Activated T-cell treated with anti-CD3 and anti-CD28 coated beads, Interleukin-2, amount 50 U/mL, for 72 hours (primary cell): ENCODE results near the gene DCAF15. TPM values are rescaled to one million over a fixed set of nuclear protein-coding genes. Genes with fewer than 3 reads are reported as not detected.

Experiments
- ATAC-seq, 2 donors: fragments of 150-1000 bp; cut with Tn5 transposase; replicated peaks in 1 of 2; 2 replicates each; pipeline ENCODE4 v1.10.0; 2021; ENCODE audit warnings: moderate library complexity in 2 of 2, mild to moderate bottlenecking in 1 of 2
- DNase-seq, 2 donors: peaks; one replicate each; pipeline ENCODE4 v3.0.0; 2021 to 2022; ENCODE audit warnings: mixed read lengths in 1 of 2
- H3K27ac Mint-ChIP-seq: one replicate; pipeline ENCODE4 v1.8.0; 2022; ENCODE audit warnings: mild to moderate bottlenecking, moderate library complexity, mixed read lengths
- H3K27me3 Mint-ChIP-seq: one replicate; pipeline ENCODE4 v1.8.0; 2022; ENCODE audit warnings: low read depth, mixed read lengths
- H3K36me3 Mint-ChIP-seq, 2 donors: one replicate each; pipeline ENCODE4 v1.8.0; 2022; ENCODE audit warnings: mixed read lengths in 2 of 2, mild to moderate bottlenecking in 1 of 2; ENCODE audit not compliant: insufficient read depth in 2 of 2
- H3K4me1 Mint-ChIP-seq: one replicate; pipeline ENCODE4 v1.8.0; 2022; ENCODE audit warnings: low read depth, mixed read lengths
- H3K4me3 Mint-ChIP-seq, 2 donors: one replicate each; pipeline ENCODE4 v1.8.0; 2022; ENCODE audit warnings: mild to moderate bottlenecking in 2 of 2, mixed read lengths in 2 of 2, moderate library complexity in 2 of 2
- H3K9me3 Mint-ChIP-seq, 2 donors: one replicate each; pipeline ENCODE4 v1.8.0; 2022; ENCODE audit warnings: mixed read lengths in 2 of 2
- total RNA-seq, 2 donors: library from RNA; stranded (reverse); gene quantifications; one replicate each; pipeline ENCODE4 v1.2.3, GENCODE V29; 2022

Gene DCAF15
- total RNA-seq, 2 donors from 2014 or later: 62.9 to 79.8 TPM

DNA sequence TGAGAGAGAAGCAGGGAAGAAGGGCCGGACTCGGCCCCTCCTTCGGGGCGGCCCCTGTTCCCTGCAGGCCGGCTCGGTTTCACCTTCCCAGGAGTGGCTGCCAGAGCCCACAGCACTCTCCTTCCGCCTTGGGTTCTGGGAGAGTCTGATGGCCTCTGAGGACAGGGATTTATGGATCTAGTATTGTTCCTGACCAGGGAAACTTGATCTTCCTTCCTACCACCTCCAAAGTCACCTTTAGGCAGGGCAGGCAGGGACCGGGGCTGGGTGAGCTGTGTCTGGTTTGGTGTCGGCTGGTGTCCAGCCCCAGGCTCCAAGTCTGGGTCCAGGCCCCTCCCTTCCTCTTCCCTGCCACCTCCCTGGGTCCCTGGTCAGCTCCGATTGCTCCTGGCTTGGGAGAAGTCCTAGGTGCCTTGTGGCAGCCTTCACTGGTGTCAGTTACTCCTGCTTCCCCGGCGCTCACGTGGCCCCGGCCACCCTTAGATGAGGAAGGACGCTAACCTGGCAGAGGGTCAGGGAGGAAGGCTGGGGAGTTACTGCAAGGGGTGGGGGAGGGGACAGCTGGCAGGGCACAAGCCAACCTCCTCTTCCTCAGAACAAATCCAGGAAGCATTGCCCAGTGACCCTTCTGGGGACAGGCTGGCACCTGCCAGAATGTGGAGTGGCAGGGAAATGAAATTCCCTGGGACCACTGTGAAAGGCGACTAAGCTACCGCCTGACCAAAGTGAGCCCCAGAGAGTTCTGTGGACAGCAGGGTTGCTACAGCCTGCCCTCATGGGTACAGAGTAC is 35.0 kb downstream of the DCAF15 start:
- ATAC-seq (no peak), DNase-seq (no peak)
- H3K27ac Mint-ChIP-seq: peak overlapping the region; percentile 98
- H3K9me3 Mint-ChIP-seq: no peaks in the 10 kb centered on the region
- peaks cover 2 to 9% of the 10 kb centered on the region in 2 donors for H3K36me3 Mint-ChIP-seq
- H3K27me3 Mint-ChIP-seq: no peaks in the 10 kb centered on the region
- peaks cover 52% of the 10 kb centered on the region for H3K4me1 Mint-ChIP-seq
- H3K4me3 Mint-ChIP-seq: peak overlapping the region; percentile 80 to 88

DNA sequence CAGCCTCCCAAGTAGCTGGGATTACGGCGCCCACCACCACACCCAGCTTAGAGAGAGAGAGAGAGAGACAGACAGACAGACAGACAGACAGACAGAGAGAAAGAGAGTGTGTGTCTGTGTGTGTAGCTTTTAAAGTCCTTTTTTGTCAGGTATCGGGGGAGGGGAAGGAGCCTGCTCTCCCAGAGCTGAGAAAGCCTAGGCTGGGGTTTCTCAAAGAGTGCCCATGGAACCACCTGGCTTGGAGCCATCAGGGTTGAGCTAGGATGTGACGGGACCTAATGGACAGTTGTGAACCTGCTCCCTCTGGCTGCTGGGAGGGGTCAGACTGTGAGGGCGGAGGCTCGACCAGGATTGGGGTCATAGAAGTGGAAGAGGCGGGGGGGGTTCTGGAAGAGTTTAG is 37.2 kb downstream of the DCAF15 start:
- DNase-seq (no peak), ATAC-seq (no peak)
- Mint-ChIP-seq H3K27ac (peak overlapping the region; percentile 63), H3K4me1 (peaks cover 51% of the 10 kb centered on the region), H3K36me3 (peaks cover 2 to 9% of the 10 kb centered on the region in 2 donors), H3K4me3 (no peak overlapping the region), H3K9me3 (no peaks in the 10 kb centered on the region), H3K27me3 (no peaks in the 10 kb centered on the region)

- peaks cover 45% of the 10 kb centered on the region for H3K4me1 Mint-ChIP-seq
- H3K4me3 Mint-ChIP-seq: no peak overlapping the region
- ATAC-seq (no peak), DNase-seq (no peak)
- H3K27me3 Mint-ChIP-seq: no peaks in the 10 kb centered on the region
- no peaks in the 10 kb centered on the region for H3K9me3 Mint-ChIP-seq
- H3K27ac Mint-ChIP-seq: peak overlapping the region; percentile 20
- peaks cover 2 to 9% of the 10 kb centered on the region in 2 donors for H3K36me3 Mint-ChIP-seq
Measured at GRCh38 chr19:13990085-13990484, 37.8 kb downstream of the DCAF15 start.

GRCh38 chr19:13992025-13992424 is 39.7 kb downstream of the DCAF15 start:
- no peak for ATAC-seq
- Mint-ChIP-seq H3K27ac (no peak overlapping the region), H3K9me3 (no peaks in the 10 kb centered on the region), H3K4me1 (peaks cover 26% of the 10 kb centered on the region), H3K27me3 (no peaks in the 10 kb centered on the region), H3K36me3 (peaks cover 2 to 9% of the 10 kb centered on the region in 2 donors), H3K4me3 (no peak overlapping the region)
- DNase-seq: no peak

- Mint-ChIP-seq H3K27ac (no peak overlapping the region), H3K36me3 (peaks cover 3 to 8% of the 10 kb centered on the region in 2 donors), H3K27me3 (no peaks in the 10 kb centered on the region), H3K4me1 (peaks cover 9% of the 10 kb centered on the region), H3K4me3 (no peak overlapping the region), H3K9me3 (no peaks in the 10 kb centered on the region)
- no peak for DNase-seq
- ATAC-seq: no peak
Measured at GRCh38 chr19:13993590-13994300, 41.4 kb downstream of the DCAF15 start.

- DNase-seq (no peak), ATAC-seq (no peak)
- no peak overlapping the region for H3K4me3 Mint-ChIP-seq
- H3K27me3 Mint-ChIP-seq: no peaks in the 10 kb centered on the region
- no peaks in the 10 kb centered on the region for H3K9me3 Mint-ChIP-seq
- no peak overlapping the region for H3K27ac Mint-ChIP-seq
- H3K4me1 Mint-ChIP-seq: no peaks in the 10 kb centered on the region
- H3K36me3 Mint-ChIP-seq: peaks cover 6 to 16% of the 10 kb centered on the region in 2 donors
Measured at GRCh38 chr19:13995017-13995728, 42.9 kb downstream of the DCAF15 start.

- no peak for ATAC-seq
- Mint-ChIP-seq H3K9me3 (no peaks in the 10 kb centered on the region), H3K36me3 (peaks cover 10 to 16% of the 10 kb centered on the region in 2 donors), H3K4me1 (peaks cover 8% of the 10 kb centered on the region), H3K27ac (no peak overlapping the region), H3K4me3 (no peak overlapping the region), H3K27me3 (no peaks in the 10 kb centered on the region)
- no peak for DNase-seq
Measured at GRCh38 chr19:13995878-13996765, 43.8 kb downstream of the DCAF15 start.

GRCh38 chr19:13996928-13997630 is 44.8 kb downstream of the DCAF15 start:
- Mint-ChIP-seq H3K27me3 (no peaks in the 10 kb centered on the region), H3K27ac (no peak overlapping the region), H3K36me3 (peaks cover 10 to 16% of the 10 kb centered on the region in 2 donors), H3K4me1 (peaks cover 17% of the 10 kb centered on the region), H3K9me3 (no peaks in the 10 kb centered on the region), H3K4me3 (no peak overlapping the region)
- ATAC-seq (no peak), DNase-seq (no peak)

DNA sequence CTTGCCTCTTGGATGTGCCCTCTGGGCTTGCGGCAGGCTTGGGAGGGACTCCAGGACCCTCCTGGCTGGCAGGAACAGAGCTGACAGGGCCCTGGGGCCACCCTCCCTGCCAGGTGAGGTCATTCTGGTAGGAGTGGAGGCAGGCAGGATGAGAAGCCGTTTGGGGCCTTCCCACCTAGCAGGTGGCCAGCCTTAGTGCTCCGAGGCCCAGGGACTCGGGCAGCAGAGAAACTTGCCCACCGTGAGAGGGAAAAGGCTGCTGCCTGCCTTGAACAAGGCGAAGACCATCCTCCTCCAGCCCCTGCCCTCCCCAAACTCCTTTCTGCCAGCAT is 45.3 kb downstream of the DCAF15 start:
- Mint-ChIP-seq H3K27me3 (no peaks in the 10 kb centered on the region), H3K4me1 (peaks cover 22% of the 10 kb centered on the region), H3K27ac (no peak overlapping the region), H3K36me3 (peaks cover 8 to 14% of the 10 kb centered on the region in 2 donors), H3K4me3 (no peak overlapping the region), H3K9me3 (no peaks in the 10 kb centered on the region)
- DNase-seq: no peak
- ATAC-seq: no peak

DNA sequence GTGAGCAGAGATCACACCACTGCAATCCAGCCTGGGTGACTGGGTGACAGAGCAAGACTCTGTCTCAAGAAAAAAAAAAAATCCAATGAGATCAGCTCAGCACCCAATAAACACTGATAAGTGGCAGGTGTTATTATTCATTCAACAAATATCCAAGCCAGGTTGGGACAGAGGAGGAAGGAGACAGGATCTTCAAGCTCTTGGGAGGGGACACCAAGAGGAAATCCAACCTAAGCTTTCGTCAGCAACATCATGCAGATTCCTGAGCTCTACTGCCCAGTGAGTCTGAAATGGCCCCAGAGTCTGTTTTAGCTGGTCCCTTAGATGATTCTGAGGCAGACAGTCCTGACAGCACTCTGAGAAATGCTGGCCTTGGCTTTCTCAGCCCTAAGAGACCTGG is 46.1 kb downstream of the DCAF15 start:
- no peaks in the 10 kb centered on the region for H3K27me3 Mint-ChIP-seq
- no peak overlapping the region for H3K27ac Mint-ChIP-seq

DNA sequence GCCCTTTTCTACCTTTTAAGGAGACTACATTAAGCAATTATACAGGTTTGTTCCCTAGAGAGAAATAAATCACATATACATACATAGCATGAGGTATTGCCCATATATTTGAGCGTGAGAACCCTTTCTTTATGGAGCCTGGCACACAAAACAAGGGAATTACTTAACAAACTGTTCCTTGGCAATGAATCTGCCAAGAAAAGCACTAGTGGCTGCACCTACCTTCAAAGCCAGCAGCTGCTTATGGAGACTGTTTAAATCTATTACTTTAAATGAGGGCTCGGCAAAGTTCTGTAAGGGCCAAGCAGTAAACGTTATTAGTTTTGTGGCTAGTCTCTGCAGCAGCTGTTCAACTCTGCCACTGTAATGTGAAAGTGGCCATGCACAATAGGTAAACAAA is 46.8 kb downstream of the DCAF15 start:
- ATAC-seq (no peak), DNase-seq (no peak)
- Mint-ChIP-seq H3K4me3 (no peak overlapping the region), H3K9me3 (no peaks in the 10 kb centered on the region), H3K36me3 (peaks cover 8 to 14% of the 10 kb centered on the region in 2 donors), H3K27ac (no peak overlapping the region), H3K27me3 (no peaks in the 10 kb centered on the region), H3K4me1 (peaks cover 35% of the 10 kb centered on the region)

More for the DNA sequence above, 46.1 kb downstream of the DCAF15 start:
- Mint-ChIP-seq H3K9me3 (no peaks in the 10 kb centered on the region), H3K4me3 (no peak overlapping the region), H3K36me3 (peaks cover 8 to 14% of the 10 kb centered on the region in 2 donors), H3K4me1 (peaks cover 31% of the 10 kb centered on the region)
- no peak for ATAC-seq
- DNase-seq: no peak
